Cardiac fibroblast (primary cell): ENCODE measurements around the gene PCP4.

ENCODE experiments used
- DNase-seq, 2 donors: peaks; one replicate each; pipeline versions ENCODE4 v3.0.0 to v3.0.0-alpha.2; 2010; ENCODE audit warnings: low read depth in 2 of 2
- H3K4me3 ChIP-seq, 2 donors: replicated peaks in 1 of 2; 1 replicate in 1 of 2; 2 replicates in 1 of 2; pipeline ENCODE4 v1.5.1; 2011; ENCODE audit warnings: low read depth in 2 of 2, low read length in 2 of 2, mild to moderate bottlenecking in 2 of 2, moderate library complexity in 1 of 2
- TF ChIP-seq, protein P1 (sequence below): IDR thresholded peaks from one replicate; pipeline ENCODE4 v1.5.1; 2011; ENCODE audit warnings: low read depth, mild to moderate bottlenecking, low read length, inconsistent platforms

The PCP4 gene

GRCh38 chr21:39965026-39965425, 97.8 kb downstream of the PCP4 start:
- no peak overlapping the region for H3K4me3 ChIP-seq
- no peak for DNase-seq
- TF ChIP-seq, protein P1, sequence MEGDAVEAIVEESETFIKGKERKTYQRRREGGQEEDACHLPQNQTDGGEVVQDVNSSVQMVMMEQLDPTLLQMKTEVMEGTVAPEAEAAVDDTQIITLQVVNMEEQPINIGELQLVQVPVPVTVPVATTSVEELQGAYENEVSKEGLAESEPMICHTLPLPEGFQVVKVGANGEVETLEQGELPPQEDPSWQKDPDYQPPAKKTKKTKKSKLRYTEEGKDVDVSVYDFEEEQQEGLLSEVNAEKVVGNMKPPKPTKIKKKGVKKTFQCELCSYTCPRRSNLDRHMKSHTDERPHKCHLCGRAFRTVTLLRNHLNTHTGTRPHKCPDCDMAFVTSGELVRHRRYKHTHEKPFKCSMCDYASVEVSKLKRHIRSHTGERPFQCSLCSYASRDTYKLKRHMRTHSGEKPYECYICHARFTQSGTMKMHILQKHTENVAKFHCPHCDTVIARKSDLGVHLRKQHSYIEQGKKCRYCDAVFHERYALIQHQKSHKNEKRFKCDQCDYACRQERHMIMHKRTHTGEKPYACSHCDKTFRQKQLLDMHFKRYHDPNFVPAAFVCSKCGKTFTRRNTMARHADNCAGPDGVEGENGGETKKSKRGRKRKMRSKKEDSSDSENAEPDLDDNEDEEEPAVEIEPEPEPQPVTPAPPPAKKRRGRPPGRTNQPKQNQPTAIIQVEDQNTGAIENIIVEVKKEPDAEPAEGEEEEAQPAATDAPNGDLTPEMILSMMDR = no peak

DNA sequence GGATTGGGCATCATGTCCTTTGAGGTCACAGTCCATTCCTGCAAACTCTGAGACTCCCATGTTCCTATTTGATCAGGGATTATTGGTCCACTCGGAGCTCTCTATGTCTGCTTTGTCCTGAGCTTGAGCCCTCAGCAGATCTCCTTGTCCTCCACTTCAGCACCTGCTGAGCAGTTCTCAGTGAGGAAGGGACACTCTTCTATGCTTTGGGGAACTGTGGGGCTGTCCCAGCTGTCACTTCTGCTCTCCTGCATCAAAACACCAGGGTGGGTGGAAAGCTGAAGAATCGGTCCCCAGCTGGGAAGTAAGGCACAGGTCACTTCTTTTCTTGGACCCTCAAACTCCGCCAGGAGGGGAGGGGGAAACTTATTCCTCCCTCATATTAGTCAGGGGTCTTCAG, 99.5 kb downstream of the PCP4 start:
- no peak for DNase-seq
- no peak overlapping the region for H3K4me3 ChIP-seq
- TF ChIP-seq, protein P1 = no peak

DNA sequence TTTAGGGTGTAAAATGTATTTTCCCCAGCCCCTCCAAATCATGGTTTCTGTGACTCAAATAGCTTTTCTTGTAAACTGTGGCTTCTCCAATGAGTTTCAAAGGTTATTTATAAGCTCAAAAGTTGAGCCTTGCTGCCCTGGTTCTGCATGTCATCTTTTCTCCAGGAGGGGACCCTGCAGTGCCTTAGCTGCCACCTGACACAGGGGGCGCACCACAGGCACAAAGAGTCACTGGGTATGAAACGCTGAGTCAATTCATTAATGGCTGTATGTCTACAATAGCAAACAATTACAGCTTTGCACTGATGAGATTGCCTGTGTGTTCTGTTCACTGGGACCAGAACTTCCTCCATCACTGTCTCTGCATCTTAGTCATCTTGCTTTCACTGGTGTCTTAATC, 100.8 kb downstream of the PCP4 start:
- TF ChIP-seq, protein P1 = no peak
- no peak for DNase-seq
- no peak overlapping the region for H3K4me3 ChIP-seq

DNA sequence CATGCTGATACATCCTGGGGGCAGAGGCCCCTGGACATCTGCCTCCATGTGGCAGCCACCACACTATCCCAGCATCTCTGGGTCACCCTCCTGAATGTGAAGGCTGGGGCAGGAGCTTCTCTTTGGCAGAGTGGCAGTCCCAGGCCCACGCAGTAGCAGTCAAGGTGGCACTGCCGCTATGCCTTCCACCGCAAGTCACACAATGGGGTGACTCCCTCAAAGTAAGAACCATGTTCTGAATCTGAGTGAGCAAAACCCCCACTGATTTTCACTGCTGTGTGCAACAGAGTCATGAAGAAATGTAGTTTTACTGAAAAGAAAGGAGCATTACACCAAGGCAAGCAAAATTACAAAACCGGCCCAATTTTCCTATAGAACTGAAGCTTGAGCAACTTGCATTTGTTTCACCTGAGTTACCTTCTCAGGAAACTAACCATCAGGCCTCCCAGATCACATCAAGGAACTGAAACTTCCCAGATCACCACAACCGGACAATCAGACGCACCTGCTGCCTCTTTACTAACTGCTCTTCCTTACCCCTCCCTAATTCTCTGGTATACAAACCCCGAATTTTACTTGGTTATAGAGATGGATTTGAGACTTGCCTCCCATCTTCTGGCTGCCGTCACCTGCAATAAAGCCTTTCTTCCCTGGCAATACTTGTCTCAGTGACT, 102.6 kb downstream of the PCP4 start:
- no peak for DNase-seq
- TF ChIP-seq, protein P1 = no peak
- no peak overlapping the region for H3K4me3 ChIP-seq

DNA sequence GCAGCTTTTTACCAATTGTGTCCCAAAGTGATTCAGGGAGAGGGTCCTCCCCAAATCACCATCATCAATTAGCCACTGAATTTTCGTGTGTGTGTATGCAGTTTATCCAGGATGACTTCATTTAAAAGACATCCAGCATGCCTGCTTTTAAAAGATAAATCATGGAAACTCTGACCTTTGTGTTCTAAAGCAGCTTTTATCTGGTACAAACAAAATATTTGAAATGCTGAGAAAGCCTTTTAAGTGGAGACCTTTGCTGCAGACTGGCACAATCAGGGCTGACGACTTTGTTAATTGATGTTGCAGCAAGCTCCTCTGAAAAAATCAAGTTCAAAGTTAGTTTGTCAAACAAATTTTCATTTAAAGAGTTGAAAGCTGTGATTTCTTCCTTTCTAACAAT, 104.7 kb downstream of the PCP4 start:
- TF ChIP-seq, protein P1 = no peak
- H3K4me3 ChIP-seq = no peak overlapping the region
- DNase-seq = no peak

- no peak for DNase-seq
- no peak overlapping the region for H3K4me3 ChIP-seq
- TF ChIP-seq, protein P1 = no peak
Observed at GRCh38 chr21:39972471-39972870, 105.2 kb downstream of the PCP4 start.
